Measurements from ENCODE around the gene SPACA7.

SPACA7 gene

GRCh38 chr13:112453874-112454647 is 77.9 kb downstream of the SPACA7 start:
- WGBS, 2 experiments (ENCODE audit: insufficient coverage in 2 of 2) = 85 to 87% methylated on average over 15 to 27 of the region's 30 CpGs

GRCh38 chr13:112454648-112455334 is 78.6 kb downstream of the SPACA7 start:
- Histone ChIP-seq H3K36me3 (ENCODE audit: control insufficient read depth, insufficient read depth, low read length) (no peaks in the 10 kb centered on the region), H3K4me3 (ENCODE audit: extremely low read depth, insufficient read depth, low read length, poor library complexity, severe bottlenecking) (no peak overlapping the region), H3K4me1 (ENCODE audit: control insufficient read depth, insufficient read depth, low read length, poor library complexity, severe bottlenecking) (no peaks in the 10 kb centered on the region), H3K9me3 (ENCODE audit: control insufficient read depth, low read length) (no peaks in the 10 kb centered on the region), H3K27ac (ENCODE audit: low read depth, low read length, severe bottlenecking) (no peak overlapping the region)
- WGBS, 2 experiments (ENCODE audit: insufficient coverage in 2 of 2) = 75 to 93% methylated on average over 11 of the region's 16 CpGs

More at GRCh38 chr13:112453874-112454647, 77.9 kb downstream of the SPACA7 start:
- no peaks in the 10 kb centered on the region for H3K4me1 ChIP-seq (ENCODE audit: control insufficient read depth, insufficient read depth, low read length, poor library complexity, severe bottlenecking)
- H3K9me3 ChIP-seq (ENCODE audit: control insufficient read depth, low read length) = no peaks in the 10 kb centered on the region
- H3K36me3 ChIP-seq (ENCODE audit: control insufficient read depth, insufficient read depth, low read length) = no peaks in the 10 kb centered on the region
- H3K4me3 ChIP-seq (ENCODE audit: extremely low read depth, insufficient read depth, low read length, poor library complexity, severe bottlenecking) = no peak overlapping the region
- no peak overlapping the region for H3K27ac ChIP-seq (ENCODE audit: low read depth, low read length, severe bottlenecking)

GRCh38 chr13:112455476-112456059 is 79.4 kb downstream of the SPACA7 start:
- Histone ChIP-seq H3K4me3 (ENCODE audit: extremely low read depth, insufficient read depth, low read length, poor library complexity, severe bottlenecking) (no peak overlapping the region), H3K27ac (ENCODE audit: low read depth, low read length, severe bottlenecking) (no peak overlapping the region), H3K9me3 (ENCODE audit: control insufficient read depth, low read length) (no peaks in the 10 kb centered on the region), H3K36me3 (ENCODE audit: control insufficient read depth, insufficient read depth, low read length) (no peaks in the 10 kb centered on the region), H3K4me1 (ENCODE audit: control insufficient read depth, insufficient read depth, low read length, poor library complexity, severe bottlenecking) (no peaks in the 10 kb centered on the region)
- WGBS, 2 experiments (ENCODE audit: insufficient coverage in 2 of 2) = 84 to 88% methylated on average over 16 of the region's 17 CpGs

- H3K4me1 ChIP-seq (ENCODE audit: control insufficient read depth, insufficient read depth, low read length, poor library complexity, severe bottlenecking) = no peaks in the 10 kb centered on the region
- H3K27ac ChIP-seq (ENCODE audit: low read depth, low read length, severe bottlenecking) = no peak overlapping the region
- H3K36me3 ChIP-seq (ENCODE audit: control insufficient read depth, insufficient read depth, low read length) = no peaks in the 10 kb centered on the region
- H3K4me3 ChIP-seq (ENCODE audit: extremely low read depth, insufficient read depth, low read length, poor library complexity, severe bottlenecking) = no peak overlapping the region
- H3K9me3 ChIP-seq (ENCODE audit: control insufficient read depth, low read length) = no peaks in the 10 kb centered on the region
- 82 to 86% methylated on average over 16 to 17 of the region's 22 CpGs for WGBS, 2 experiments (ENCODE audit: insufficient coverage in 2 of 2)
These were observed 80.2 kb downstream of the SPACA7 start for GRCh38 chr13:112456138-112457056.

- Histone ChIP-seq H3K4me1 (ENCODE audit: control insufficient read depth, insufficient read depth, low read length, poor library complexity, severe bottlenecking) (no peaks in the 10 kb centered on the region), H3K9me3 (ENCODE audit: control insufficient read depth, low read length) (no peaks in the 10 kb centered on the region), H3K27ac (ENCODE audit: low read depth, low read length, severe bottlenecking) (no peak overlapping the region), H3K36me3 (ENCODE audit: control insufficient read depth, insufficient read depth, low read length) (no peaks in the 10 kb centered on the region), H3K4me3 (ENCODE audit: extremely low read depth, insufficient read depth, low read length, poor library complexity, severe bottlenecking) (no peak overlapping the region)
- WGBS, 2 experiments (ENCODE audit: insufficient coverage in 2 of 2) = 85 to 90% methylated on average over 8 to 9 of the region's 9 CpGs
These were observed 80.9 kb downstream of the SPACA7 start for GRCh38 chr13:112457081-112457480.

GRCh38 chr13:112457485-112457884 is 81.3 kb downstream of the SPACA7 start:
- H3K4me1 ChIP-seq (ENCODE audit: control insufficient read depth, insufficient read depth, low read length, poor library complexity, severe bottlenecking) = no peaks in the 10 kb centered on the region
- H3K36me3 ChIP-seq (ENCODE audit: control insufficient read depth, insufficient read depth, low read length) = no peaks in the 10 kb centered on the region
- no peak overlapping the region for H3K4me3 ChIP-seq (ENCODE audit: extremely low read depth, insufficient read depth, low read length, poor library complexity, severe bottlenecking)
- WGBS, 2 experiments (ENCODE audit: insufficient coverage in 2 of 2) = 95 to 97% methylated on average over 12 to 13 of the region's 13 CpGs
- H3K9me3 ChIP-seq (ENCODE audit: control insufficient read depth, low read length) = no peaks in the 10 kb centered on the region
- H3K27ac ChIP-seq (ENCODE audit: low read depth, low read length, severe bottlenecking) = no peak overlapping the region

- 92 to 96% methylated on average over 3 to 5 of the region's 5 CpGs for WGBS, 2 experiments (ENCODE audit: insufficient coverage in 2 of 2)
- H3K9me3 ChIP-seq (ENCODE audit: control insufficient read depth, low read length) = no peaks in the 10 kb centered on the region
- no peaks in the 10 kb centered on the region for H3K4me1 ChIP-seq (ENCODE audit: control insufficient read depth, insufficient read depth, low read length, poor library complexity, severe bottlenecking)
- no peaks in the 10 kb centered on the region for H3K36me3 ChIP-seq (ENCODE audit: control insufficient read depth, insufficient read depth, low read length)
- H3K4me3 ChIP-seq (ENCODE audit: extremely low read depth, insufficient read depth, low read length, poor library complexity, severe bottlenecking) = no peak overlapping the region
- no peak overlapping the region for H3K27ac ChIP-seq (ENCODE audit: low read depth, low read length, severe bottlenecking)
These were observed 86.3 kb downstream of the SPACA7 start for GRCh38 chr13:112462408-112462807.

GRCh38 chr13:112464720-112465119 is 88.6 kb downstream of the SPACA7 start:
- Histone ChIP-seq H3K4me1 (ENCODE audit: control insufficient read depth, insufficient read depth, low read length, poor library complexity, severe bottlenecking) (no peaks in the 10 kb centered on the region), H3K27ac (ENCODE audit: low read depth, low read length, severe bottlenecking) (no peak overlapping the region), H3K9me3 (ENCODE audit: control insufficient read depth, low read length) (no peaks in the 10 kb centered on the region), H3K36me3 (ENCODE audit: control insufficient read depth, insufficient read depth, low read length) (no peaks in the 10 kb centered on the region), H3K4me3 (ENCODE audit: extremely low read depth, insufficient read depth, low read length, poor library complexity, severe bottlenecking) (no peak overlapping the region)
- WGBS, 2 experiments (ENCODE audit: insufficient coverage in 2 of 2) = 93 to 95% methylated on average over 11 to 14 of the region's 14 CpGs

GRCh38 chr13:112465251-112466131 is 89.3 kb downstream of the SPACA7 start:
- Histone ChIP-seq H3K4me3 (ENCODE audit: extremely low read depth, insufficient read depth, low read length, poor library complexity, severe bottlenecking) (no peak overlapping the region), H3K9me3 (ENCODE audit: control insufficient read depth, low read length) (no peaks in the 10 kb centered on the region), H3K36me3 (ENCODE audit: control insufficient read depth, insufficient read depth, low read length) (no peaks in the 10 kb centered on the region), H3K4me1 (ENCODE audit: control insufficient read depth, insufficient read depth, low read length, poor library complexity, severe bottlenecking) (no peaks in the 10 kb centered on the region), H3K27ac (ENCODE audit: low read depth, low read length, severe bottlenecking) (no peak overlapping the region)
- 90 to 91% methylated on average over 31 of the region's 35 CpGs for WGBS, 2 experiments (ENCODE audit: insufficient coverage in 2 of 2)
